Measurements from ENCODE around the gene TUT1. TPM values are rescaled to one million over a fixed set of nuclear protein-coding genes. Genes with fewer than 3 reads are reported as not detected.

TUT1 gene
- total and polyA plus RNA-seq, 2 of the 4 experiments (the other 2 are of a cell fraction) = 4.3 to 10.1 TPM

DNA sequence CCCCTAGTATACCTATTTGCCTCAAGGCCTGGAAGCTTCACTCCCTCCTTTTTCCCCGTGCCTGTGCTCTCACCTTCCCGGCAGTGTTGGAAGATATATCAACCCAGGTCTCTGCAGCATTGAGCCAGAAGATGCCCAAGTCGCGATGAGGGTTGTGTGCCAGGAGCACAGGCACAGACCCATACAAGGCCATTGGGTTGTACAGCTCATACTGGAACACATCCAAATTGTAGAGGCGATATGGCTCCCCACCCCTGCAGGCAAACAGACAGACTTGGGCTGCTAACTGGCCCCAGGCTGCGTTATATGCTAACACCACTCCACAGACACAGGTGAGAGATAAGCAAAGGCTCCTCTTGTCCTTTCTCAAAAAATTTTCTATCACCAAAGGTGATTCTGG, 41.2 kb upstream of the TUT1 start (continued):
- TF ChIP-seq, protein P1, sequence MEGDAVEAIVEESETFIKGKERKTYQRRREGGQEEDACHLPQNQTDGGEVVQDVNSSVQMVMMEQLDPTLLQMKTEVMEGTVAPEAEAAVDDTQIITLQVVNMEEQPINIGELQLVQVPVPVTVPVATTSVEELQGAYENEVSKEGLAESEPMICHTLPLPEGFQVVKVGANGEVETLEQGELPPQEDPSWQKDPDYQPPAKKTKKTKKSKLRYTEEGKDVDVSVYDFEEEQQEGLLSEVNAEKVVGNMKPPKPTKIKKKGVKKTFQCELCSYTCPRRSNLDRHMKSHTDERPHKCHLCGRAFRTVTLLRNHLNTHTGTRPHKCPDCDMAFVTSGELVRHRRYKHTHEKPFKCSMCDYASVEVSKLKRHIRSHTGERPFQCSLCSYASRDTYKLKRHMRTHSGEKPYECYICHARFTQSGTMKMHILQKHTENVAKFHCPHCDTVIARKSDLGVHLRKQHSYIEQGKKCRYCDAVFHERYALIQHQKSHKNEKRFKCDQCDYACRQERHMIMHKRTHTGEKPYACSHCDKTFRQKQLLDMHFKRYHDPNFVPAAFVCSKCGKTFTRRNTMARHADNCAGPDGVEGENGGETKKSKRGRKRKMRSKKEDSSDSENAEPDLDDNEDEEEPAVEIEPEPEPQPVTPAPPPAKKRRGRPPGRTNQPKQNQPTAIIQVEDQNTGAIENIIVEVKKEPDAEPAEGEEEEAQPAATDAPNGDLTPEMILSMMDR (conservative IDR thresholded peaks at IDR 0.05; ENCODE audit: low read depth, low read length) = no peak
- no peak for TF ChIP-seq SMC3 (IDR thresholded peaks at IDR 0.05; ENCODE audit: low read depth, low read length)

DNA sequence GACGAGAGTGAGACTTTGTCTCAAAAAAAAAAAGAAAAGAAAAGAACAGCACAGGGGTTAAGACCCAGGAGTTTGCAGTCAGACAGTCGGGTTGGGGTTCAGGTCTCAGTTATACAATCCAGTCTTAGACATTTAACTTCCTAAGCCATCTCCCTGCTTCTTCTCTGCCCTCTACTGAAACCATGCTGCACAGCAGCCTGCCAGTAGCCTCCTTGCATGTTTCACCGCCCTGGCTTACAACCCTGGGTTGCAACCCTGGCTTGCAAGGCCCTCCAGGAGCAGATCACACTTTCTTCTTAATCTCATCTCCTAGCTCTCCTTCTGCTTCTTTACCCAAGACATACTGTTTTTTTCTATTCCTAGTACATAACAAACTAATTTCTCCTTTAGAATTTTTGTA, 36.4 kb upstream of the TUT1 start:
- H3K9ac ChIP-seq (ENCODE audit: low read depth, low read length) = no peak overlapping the region
- dilution Hi-C loops (cut with HindIII; ENCODE audit: low sequenced_read_pairs, unreplicated experiment) = no loop called here
- in situ Hi-C loops (cut with MboI; ENCODE audit: low sequenced_read_pairs) = no loop called here
- no peak overlapping the region for H2BK120ac ChIP-seq (ENCODE audit: low read depth, low read length)
- H3K27ac ChIP-seq (ENCODE audit: insufficient read depth, low read length) = no peak overlapping the region
- H4K91ac ChIP-seq (ENCODE audit: insufficient read depth, low read depth, low read length) = no peak overlapping the region
- TF ChIP-seq CHD1 (IDR thresholded peaks at IDR 0.05; ENCODE audit: low read depth, low read length) (no peak), BHLHE40 (IDR thresholded peaks at IDR 0.05; ENCODE audit: low read depth, low read length) (no peak), POLR2A (IDR thresholded peaks at IDR 0.05; ENCODE audit: low read depth, low read length) (no peak), MAZ (IDR thresholded peaks at IDR 0.05; ENCODE audit: borderline replicate concordance, low read depth, low read length) (no peak), FOS (IDR thresholded peaks at IDR 0.05; ENCODE audit: low read depth, low read length) (no peak)
- TF ChIP-seq, protein P2, sequence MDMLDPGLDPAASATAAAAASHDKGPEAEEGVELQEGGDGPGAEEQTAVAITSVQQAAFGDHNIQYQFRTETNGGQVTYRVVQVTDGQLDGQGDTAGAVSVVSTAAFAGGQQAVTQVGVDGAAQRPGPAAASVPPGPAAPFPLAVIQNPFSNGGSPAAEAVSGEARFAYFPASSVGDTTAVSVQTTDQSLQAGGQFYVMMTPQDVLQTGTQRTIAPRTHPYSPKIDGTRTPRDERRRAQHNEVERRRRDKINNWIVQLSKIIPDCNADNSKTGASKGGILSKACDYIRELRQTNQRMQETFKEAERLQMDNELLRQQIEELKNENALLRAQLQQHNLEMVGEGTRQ (IDR thresholded peaks at IDR 0.05; ENCODE audit: low read depth, low read length) = no peak
- no peak overlapping the region for H3K14ac ChIP-seq (replicated peaks; ENCODE audit: low read depth, low read length)
- H2BK5ac ChIP-seq (ENCODE audit: low read depth, low read length, poor library complexity, severe bottlenecking) = no peak overlapping the region
- BruUV-seq (replicated peaks) = no TSS peak
- no peak overlapping the region for H2AFZ ChIP-seq (replicated peaks; ENCODE audit: low read length, poor library complexity)
- H2BK15ac ChIP-seq (ENCODE audit: low read depth, low read length) = no peak overlapping the region
- no peaks in the 10 kb centered on the region for H3K27me3 ChIP-seq (ENCODE audit: control insufficient read depth, insufficient read depth, low read length)
- no peaks in the 10 kb centered on the region for H3K4me1 ChIP-seq (ENCODE audit: control insufficient read depth, insufficient read depth, low read length)
- no peak overlapping the region for H3K18ac ChIP-seq (ENCODE audit: low read depth, low read length)
- no peaks in the 10 kb centered on the region for H3K9me3 ChIP-seq (ENCODE audit: control insufficient read depth, insufficient read depth, low read length)
- no peak overlapping the region for H3K23ac ChIP-seq (ENCODE audit: low read depth, low read length)
- H3K9me1 ChIP-seq (ENCODE audit: insufficient read depth, low read length) = peaks cover 3% of the 10 kb centered on the region; the same call in 1 of the 2 replicates
- H3K56ac ChIP-seq (ENCODE audit: extremely low read depth, insufficient read depth, low read length) = no peak overlapping the region
- POLR2A ChIA-PET (ENCODE audit: unreplicated experiment) = no interaction called here
- peaks cover 16 to 24% of the 10 kb centered on the region in 2 experiments for H3K79me1 ChIP-seq (ENCODE audit: low read depth in 1 of 2, low read length in 2 of 2)
- H2BK20ac ChIP-seq (ENCODE audit: low read depth, low read length) = no peak overlapping the region
- no peak overlapping the region for H2AK5ac ChIP-seq (ENCODE audit: low read depth, low read length)
- ATAC-seq (ENCODE audit: low read depth) (no peak), DNase-seq (no peak)
- H4K8ac ChIP-seq (ENCODE audit: low read depth in 2 of 2, low read length in 2 of 2) = no peak overlapping the region
- no peak overlapping the region for H2AK9ac ChIP-seq (replicated peaks; ENCODE audit: low read depth, low read length, poor library complexity)
- H4K20me1 ChIP-seq (ENCODE audit: insufficient read depth, low read length) = no peaks in the 10 kb centered on the region; the same call in 1 of the 2 replicates
- intact Hi-C loops (cut with micrococcal nuclease) = no loop called here
- H3K4me2 ChIP-seq (ENCODE audit: low read depth, low read length) = no peak overlapping the region
- no peak overlapping the region for H4K5ac ChIP-seq (ENCODE audit: low read depth, low read length)
- peaks cover 69% of the 10 kb centered on the region for H3K36me3 ChIP-seq (ENCODE audit: control insufficient read depth, insufficient read depth, low read length)
- no peak overlapping the region for H3K4me3 ChIP-seq (ENCODE audit: insufficient read depth, low read depth, low read length)
- CTCF ChIA-PET = no interaction called here
- H3K4ac ChIP-seq (ENCODE audit: low read depth, low read length) = no peak overlapping the region
- WGBS, 2 experiments (ENCODE audit: extremely low coverage in 2 of 2, insufficient read length in 1 of 2) = 64% methylated on average over 2 of the region's 3 CpGs; no CpG with 5 or more reads in 1 of the 2 experiments
